GM18867 (cell line): ENCODE measurements around the gene HBM.
"Not testable (repeated sequence)": the region's sequence is repeated elsewhere in the genome, so short reads cannot be mapped to it uniquely, and the experiment has no call there.

ENCODE experiments used
- ATAC-seq: cut with Tn5 transposase; IDR thresholded peaks from one replicate; pipeline ENCODE4 v1.9.1; 2021; ENCODE audit warnings: mild to moderate bottlenecking, moderate library complexity; ENCODE audit not compliant: unreplicated experiment

Gene HBM

GRCh38 chr16:180681-181564, 15.1 kb downstream of the HBM start:
- ATAC-seq: no peak

GRCh38 chr16:181565-182021, 15.8 kb downstream of the HBM start:
- ATAC-seq: no peak

GRCh38 chr16:183005-183404, 17.2 kb downstream of the HBM start:
- no peak for ATAC-seq

GRCh38 chr16:185213-185612, 19.4 kb downstream of the HBM start:
- no peak for ATAC-seq

DNA sequence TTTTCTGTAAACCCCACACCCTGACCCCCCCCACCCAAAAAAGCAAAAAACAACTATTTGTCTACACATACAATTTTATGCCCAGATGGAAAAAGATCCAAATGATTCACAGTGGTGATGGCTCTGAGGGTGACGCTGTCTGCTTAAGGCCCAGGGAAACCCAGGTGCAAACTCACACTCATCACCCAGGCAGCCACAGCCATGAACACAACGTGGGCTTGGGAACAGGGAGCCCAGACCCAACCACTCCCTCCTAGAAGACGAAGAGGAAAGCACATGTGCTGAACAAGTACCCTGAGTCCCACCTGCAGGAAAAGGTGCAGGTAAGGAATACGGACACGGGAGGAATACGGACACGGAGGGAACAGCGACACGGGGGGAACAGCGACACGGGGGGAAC, 19.9 kb downstream of the HBM start:
- no peak for ATAC-seq

- ATAC-seq: no peak
Measured at GRCh38 chr16:187330-187729, 21.6 kb downstream of the HBM start.

DNA sequence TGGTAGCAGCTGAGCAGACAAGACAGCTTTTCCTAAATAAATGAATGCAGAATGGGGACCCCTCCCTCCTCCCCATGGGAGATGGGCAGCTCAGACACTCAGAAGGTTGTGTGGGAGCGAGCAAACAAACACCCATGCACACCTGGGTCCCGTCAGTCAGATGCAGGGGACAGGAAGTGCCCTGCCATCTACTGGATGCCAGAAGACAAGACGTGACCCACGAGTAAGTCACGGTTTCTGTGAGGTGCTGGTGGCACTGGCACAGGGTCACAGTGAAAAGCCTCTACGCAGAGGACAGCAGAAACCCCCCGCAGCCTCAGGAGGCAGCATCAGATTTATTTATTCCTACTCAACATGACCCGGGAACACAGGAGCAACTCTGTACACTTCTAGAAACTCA, 22.9 kb downstream of the HBM start:
- ATAC-seq: no peak

DNA sequence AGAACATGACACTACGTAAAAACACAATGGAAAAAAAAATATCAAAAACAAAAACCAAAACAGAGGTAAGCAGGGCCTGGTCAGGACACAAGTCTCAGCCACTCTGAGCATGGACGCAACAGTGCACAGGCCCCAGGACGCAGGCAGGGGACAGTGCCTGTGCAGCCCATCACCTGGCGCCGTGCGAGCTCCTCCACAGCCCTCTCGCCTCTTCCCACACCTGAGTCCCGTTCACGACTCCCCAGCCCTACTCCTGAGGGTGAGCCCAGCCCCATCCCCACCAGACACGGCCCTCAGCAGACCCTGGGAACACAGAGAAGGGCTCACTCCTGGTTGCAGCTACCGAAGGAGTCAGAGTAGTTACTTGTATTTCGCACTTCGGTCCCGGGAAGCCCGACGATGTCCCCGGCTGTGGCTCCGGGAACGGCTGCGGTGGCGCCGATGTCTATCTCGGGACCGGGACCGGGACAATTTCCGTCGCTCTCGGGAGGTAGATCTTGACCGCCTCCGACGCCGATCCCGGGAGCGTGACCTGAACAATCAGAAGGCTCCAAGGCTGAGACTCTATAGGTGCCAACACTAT, 23.9 kb downstream of the HBM start:
- no peak for ATAC-seq

GRCh38 chr16:191831-192230, 26.1 kb downstream of the HBM start:
- no peak for ATAC-seq

DNA sequence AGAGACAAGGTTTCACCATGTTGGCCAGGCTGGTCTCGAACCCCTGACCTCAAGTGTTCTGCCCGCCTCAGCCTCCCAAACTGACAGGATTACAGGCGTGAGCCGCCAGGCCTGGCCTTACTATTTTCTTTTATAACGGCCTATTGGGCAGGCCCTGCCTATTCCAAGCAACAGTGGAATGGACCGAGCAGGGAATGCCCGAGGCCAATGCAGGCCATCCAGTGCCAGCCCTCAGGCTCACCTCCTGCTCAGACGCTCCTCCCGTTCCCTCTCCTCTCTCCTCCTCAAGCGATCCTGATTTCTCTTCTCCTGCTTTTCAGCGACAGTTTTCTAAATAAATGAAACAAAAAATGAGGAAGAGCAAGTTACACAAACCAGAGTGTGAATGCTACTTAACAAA, 26.9 kb downstream of the HBM start:
- no peak for ATAC-seq

DNA sequence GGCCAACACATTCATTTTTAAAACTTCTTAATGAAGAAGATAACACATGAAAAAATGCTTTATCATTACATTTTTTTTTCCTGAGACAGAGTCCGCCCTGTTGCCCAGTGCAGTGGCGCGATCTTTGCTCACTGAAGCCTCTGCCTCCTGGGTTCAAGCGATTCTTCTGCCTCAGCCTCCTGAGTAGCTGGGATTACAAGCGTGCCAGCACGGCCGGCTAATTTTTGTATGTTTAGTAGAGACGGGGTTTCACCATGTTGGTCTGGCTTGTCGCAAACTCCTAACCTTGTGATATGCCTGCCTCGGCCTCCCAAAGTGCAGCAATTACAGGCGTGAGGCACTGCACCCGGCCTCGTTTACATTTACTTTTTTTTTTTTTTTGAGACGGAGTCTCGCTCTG, 27.7 kb downstream of the HBM start:
- no peak for ATAC-seq

GRCh38 chr16:194516-194915, 28.7 kb downstream of the HBM start:
- no peak for ATAC-seq

GRCh38 chr16:200388-200787, 34.6 kb downstream of the HBM start:
- no peak for ATAC-seq

GRCh38 chr16:203246-203645, 37.5 kb downstream of the HBM start:
- no peak for ATAC-seq

- not testable (repeated sequence) for ATAC-seq
Measured at GRCh38 chr16:204046-204445, 38.3 kb downstream of the HBM start.

DNA sequence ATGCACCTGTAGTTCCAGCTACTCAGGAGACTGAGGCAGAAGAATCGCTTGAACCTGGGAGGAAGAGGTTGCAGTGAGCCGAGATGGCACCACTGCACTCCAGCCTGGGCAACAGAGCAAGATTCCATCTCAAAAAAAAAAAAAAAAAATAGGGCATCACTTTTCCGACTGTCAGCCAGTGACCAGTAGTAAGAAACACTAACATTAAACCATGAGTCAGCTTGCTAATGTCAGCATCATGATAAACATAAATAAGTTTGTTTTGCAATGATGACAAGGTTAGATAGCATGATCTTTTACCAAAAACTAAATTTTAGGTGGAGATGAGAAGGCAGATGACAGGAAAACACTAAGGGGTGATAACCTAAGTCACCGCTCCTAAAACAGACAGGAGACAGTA, 43.6 kb downstream of the HBM start:
- not testable (repeated sequence) for ATAC-seq

- not testable (repeated sequence) for ATAC-seq
Measured at GRCh38 chr16:211631-212180, 45.9 kb downstream of the HBM start.

- ATAC-seq: no peak
Measured at GRCh38 chr16:212999-213398, 47.2 kb downstream of the HBM start.
